ENCODE data around the gene WDR86. TPM values are rescaled to one million over a fixed set of nuclear protein-coding genes. Genes with fewer than 3 reads are reported as not detected.

WDR86 gene
- total and polyA plus RNA-seq, 2 experiments from 2014 or later, result 9.1 to 59.1 TPM

DNA sequence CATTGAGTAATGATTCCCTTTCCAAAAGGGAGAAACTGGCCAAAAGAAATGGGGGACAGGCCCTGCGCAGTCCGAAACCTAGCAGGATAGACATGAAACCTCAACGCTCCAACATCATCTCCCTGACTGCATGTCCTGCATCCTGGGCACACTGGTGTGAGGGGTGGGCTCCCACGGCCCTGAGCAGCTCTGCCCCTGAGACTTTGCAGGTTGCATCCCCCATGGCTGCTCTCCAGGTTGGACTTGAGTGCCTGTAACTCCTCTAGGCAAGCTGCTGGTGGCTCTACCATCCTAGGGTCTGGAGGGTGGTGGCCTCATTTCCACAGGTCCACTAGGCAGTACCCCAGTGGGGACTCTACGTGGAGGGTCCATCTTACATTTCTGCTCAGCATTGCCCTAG is 46.4 kb upstream of the WDR86 start (continued):
- TF ChIP-seq, protein P1, sequence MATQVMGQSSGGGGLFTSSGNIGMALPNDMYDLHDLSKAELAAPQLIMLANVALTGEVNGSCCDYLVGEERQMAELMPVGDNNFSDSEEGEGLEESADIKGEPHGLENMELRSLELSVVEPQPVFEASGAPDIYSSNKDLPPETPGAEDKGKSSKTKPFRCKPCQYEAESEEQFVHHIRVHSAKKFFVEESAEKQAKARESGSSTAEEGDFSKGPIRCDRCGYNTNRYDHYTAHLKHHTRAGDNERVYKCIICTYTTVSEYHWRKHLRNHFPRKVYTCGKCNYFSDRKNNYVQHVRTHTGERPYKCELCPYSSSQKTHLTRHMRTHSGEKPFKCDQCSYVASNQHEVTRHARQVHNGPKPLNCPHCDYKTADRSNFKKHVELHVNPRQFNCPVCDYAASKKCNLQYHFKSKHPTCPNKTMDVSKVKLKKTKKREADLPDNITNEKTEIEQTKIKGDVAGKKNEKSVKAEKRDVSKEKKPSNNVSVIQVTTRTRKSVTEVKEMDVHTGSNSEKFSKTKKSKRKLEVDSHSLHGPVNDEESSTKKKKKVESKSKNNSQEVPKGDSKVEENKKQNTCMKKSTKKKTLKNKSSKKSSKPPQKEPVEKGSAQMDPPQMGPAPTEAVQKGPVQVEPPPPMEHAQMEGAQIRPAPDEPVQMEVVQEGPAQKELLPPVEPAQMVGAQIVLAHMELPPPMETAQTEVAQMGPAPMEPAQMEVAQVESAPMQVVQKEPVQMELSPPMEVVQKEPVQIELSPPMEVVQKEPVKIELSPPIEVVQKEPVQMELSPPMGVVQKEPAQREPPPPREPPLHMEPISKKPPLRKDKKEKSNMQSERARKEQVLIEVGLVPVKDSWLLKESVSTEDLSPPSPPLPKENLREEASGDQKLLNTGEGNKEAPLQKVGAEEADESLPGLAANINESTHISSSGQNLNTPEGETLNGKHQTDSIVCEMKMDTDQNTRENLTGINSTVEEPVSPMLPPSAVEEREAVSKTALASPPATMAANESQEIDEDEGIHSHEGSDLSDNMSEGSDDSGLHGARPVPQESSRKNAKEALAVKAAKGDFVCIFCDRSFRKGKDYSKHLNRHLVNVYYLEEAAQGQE (IDR thresholded peaks at IDR 0.05; ENCODE audit: unreplicated experiment), result no peak
- TF ChIP-seq NANOG (IDR thresholded peaks at IDR 0.05; ENCODE audit: borderline replicate concordance) (no peak), EZH2 (IDR thresholded peaks at IDR 0.05; ENCODE audit: low read depth, unreplicated experiment) (no peak), ETS1 (IDR thresholded peaks at IDR 0.05) (no peak), CTCF (conservative IDR thresholded peaks at IDR 0.05; ENCODE audit: low read depth in 2 of 2) (no peak), EZH2phosphoT487 (IDR thresholded peaks at IDR 0.05; ENCODE audit: unreplicated experiment) (no peak), JUNB (IDR thresholded peaks at IDR 0.05; ENCODE audit: unreplicated experiment) (no peak)

DNA sequence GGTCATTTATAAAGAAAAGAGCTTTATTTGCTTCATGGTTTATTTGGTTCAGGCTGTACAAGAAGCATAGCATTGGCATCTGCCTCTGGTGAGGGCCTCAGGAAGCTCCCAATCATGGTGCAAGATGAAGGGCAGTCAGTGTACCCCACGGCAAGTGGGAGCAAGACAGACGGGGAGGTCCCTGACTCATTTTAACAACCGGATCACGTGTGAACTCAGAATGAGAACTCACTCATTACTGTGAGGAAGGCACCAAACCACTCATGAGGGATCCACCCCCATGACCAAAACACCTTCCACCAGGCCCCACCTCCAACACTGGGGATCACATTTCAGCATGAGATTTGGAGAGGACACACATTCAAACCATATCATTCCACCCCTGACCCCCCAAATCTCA is 45.9 kb upstream of the WDR86 start:
- H3K9me2 ChIP-seq (ENCODE audit: insufficient read depth), result peaks cover 3% of the 10 kb centered on the region; the same call in 1 of the 2 replicates
- no peaks in the 10 kb centered on the region for H3K79me2 ChIP-seq (replicated peaks; ENCODE audit: insufficient read depth)
- Mint-ChIP-seq H3K4me1 (peaks cover 66% of the 10 kb centered on the region), H3K9me3 (peaks cover 33% of the 10 kb centered on the region), H3K36me3 (ENCODE audit: low read depth) (peaks cover 35% of the 10 kb centered on the region), H3K4me3 (no peak overlapping the region), H3K27me3 (ENCODE audit: insufficient read depth, low read depth, poor library complexity) (peaks cover 21% of the 10 kb centered on the region), H3K27ac (no peak overlapping the region)
- no peak overlapping the region for H3K4me2 ChIP-seq
- H3K36me3 ChIP-seq (ENCODE audit: insufficient read depth), result no peaks in the 10 kb centered on the region
- H3F3A ChIP-seq (replicated peaks; ENCODE audit: low read depth), result peaks cover 28% of the 10 kb centered on the region; the same call in 1 of the 2 replicates
- H2AFZ ChIP-seq, result no peak overlapping the region
- TF ChIP-seq JUNB (IDR thresholded peaks at IDR 0.05; ENCODE audit: unreplicated experiment) (no peak), ZNF331 (CRISPR knock-in tag; IDR thresholded peaks at IDR 0.05; ENCODE audit: low read depth) (no peak), ETS1 (IDR thresholded peaks at IDR 0.05) (no peak), CTCF (conservative IDR thresholded peaks at IDR 0.05; ENCODE audit: low read depth in 2 of 2) (no peak), POLR2AphosphoS5 (IDR thresholded peaks at IDR 0.05; ENCODE audit: low read depth) (no peak), STAT1 (IDR thresholded peaks at IDR 0.05; ENCODE audit: unreplicated experiment) (no peak)
- H3K27ac ChIP-seq (ENCODE audit: low read depth), result no peak overlapping the region
- no peak overlapping the region for H3K4me3 ChIP-seq
- H3K27me3 ChIP-seq (ENCODE audit: insufficient read depth), result no peaks in the 10 kb centered on the region
- DNase-seq (ENCODE audit: low spot score), result no peak
- H4K20me1 ChIP-seq (replicated peaks; ENCODE audit: insufficient read depth), result no peaks in the 10 kb centered on the region
- ATAC-seq, result no peak
- peaks cover 52% of the 10 kb centered on the region for H3K4me1 ChIP-seq (ENCODE audit: insufficient read depth)

Data from GM23338 (cell line).